Measurements from ENCODE around the gene MAN2A1.

MAN2A1 gene

DNA sequence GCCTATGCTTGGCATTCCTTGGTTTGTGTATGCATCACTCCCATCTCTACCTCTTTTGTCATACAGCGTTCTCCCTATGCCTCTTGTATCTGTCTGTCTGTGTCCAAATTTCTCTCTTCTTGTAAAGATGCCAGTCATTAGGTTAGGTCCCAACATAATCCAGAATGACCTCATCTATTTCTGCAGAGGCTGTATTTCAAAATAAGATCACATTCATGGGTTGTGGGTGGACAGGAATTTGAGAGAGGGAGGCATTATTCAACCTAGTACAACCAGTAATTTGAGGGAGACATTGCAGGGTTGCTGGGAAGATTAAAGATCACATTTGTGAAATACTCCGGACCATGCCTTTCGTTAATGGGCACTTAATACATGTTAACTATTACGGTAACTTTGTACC, 155.0 kb downstream of the MAN2A1 start:
- TF ChIP-seq, protein P1, sequence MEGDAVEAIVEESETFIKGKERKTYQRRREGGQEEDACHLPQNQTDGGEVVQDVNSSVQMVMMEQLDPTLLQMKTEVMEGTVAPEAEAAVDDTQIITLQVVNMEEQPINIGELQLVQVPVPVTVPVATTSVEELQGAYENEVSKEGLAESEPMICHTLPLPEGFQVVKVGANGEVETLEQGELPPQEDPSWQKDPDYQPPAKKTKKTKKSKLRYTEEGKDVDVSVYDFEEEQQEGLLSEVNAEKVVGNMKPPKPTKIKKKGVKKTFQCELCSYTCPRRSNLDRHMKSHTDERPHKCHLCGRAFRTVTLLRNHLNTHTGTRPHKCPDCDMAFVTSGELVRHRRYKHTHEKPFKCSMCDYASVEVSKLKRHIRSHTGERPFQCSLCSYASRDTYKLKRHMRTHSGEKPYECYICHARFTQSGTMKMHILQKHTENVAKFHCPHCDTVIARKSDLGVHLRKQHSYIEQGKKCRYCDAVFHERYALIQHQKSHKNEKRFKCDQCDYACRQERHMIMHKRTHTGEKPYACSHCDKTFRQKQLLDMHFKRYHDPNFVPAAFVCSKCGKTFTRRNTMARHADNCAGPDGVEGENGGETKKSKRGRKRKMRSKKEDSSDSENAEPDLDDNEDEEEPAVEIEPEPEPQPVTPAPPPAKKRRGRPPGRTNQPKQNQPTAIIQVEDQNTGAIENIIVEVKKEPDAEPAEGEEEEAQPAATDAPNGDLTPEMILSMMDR (IDR thresholded peaks at IDR 0.05; ENCODE audit: borderline replicate concordance, insufficient read depth, low read depth, low read length), result no peak
- H3K4me3 ChIP-seq (ENCODE audit: low read depth, low read length), result no peak overlapping the region

DNA sequence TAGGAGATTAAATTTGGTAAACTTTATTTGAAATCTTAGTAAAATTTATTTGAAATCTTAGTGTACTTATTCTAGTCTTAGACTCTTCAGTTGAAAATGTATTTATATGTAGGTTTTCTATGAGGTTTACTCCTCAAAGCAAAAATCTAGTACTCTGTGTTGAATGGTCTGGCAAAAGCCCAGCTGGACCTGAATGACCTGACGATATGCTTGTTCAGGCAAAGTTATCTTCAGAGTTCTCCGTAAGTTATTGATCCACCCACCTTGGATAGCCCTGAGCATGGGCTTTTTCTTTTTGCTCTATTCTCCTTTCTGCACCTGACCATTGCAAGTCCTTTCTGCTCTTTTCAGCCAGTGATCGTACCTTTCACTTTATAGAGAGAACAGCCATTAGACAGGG, 158.4 kb downstream of the MAN2A1 start:
- H3K4me3 ChIP-seq (ENCODE audit: low read depth, low read length), result no peak overlapping the region
- TF ChIP-seq, protein P1 (IDR thresholded peaks at IDR 0.05; ENCODE audit: borderline replicate concordance, insufficient read depth, low read depth, low read length), result no peak

DNA sequence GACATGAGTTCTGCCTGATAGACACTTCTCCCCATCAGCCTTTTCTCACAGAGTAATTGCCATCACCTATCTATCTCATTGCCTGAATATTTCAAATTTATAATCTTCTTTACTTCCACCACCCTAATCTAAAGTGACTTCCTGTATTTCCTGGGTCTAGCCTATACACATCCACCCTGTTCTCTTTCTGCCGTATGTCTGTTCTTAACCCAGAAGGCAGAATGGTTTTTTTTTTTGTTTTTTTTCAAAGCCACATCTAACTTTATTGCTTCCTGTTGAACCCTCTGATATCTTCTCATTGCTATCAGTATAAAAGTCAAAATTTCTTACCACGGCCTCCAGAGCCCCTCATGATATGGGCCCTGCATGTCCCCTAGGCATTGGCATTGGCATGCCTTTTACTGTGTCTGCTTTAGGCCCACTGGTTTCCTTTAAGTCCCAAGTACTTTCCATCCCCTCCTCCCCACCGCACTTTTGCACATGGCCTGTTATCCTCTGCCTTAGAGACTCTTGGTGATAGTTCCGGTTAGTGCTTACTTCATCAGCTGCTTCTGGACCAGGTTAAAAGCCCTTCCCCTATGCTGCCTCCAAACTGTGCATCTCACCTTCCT, 159.9 kb downstream of the MAN2A1 start:
- no peak overlapping the region for H3K4me3 ChIP-seq (ENCODE audit: low read depth, low read length)
- TF ChIP-seq, protein P1 (IDR thresholded peaks at IDR 0.05; ENCODE audit: borderline replicate concordance, insufficient read depth, low read depth, low read length), result no peak

DNA sequence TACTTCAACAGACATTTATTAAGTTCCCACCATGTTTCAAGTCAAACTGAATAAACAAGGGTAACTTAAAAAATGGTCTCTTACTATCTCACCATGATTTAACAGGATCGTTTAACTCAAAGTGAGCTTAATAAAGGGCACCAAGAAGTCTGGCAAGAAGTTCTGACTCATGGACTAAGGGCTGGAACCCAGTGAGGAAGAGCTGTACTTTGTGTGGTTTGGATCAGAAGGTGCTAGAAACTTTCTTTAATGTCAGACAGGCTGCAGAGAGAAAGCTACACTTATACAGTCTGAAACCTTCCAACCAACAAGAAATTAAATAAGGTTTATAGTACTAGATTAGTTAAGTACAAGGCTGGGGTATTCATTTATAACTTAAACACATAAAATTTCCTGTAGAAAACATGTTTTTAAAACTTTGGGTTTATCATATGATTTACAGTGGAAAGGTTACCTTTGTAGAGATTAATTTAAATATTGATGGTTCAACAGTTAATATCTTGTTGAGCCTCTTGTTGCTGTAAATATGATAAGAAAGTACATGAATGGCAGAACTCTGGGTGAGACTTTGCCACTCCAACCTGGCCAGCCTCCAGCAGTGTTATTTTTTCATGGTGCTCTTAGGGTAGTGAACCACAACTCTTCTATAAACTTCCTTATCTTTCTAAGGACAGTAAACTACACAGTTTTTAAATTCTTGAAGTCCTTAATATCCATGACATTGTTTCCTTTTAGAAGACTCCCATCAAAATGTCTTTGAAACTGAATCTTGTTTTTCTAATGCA, 162.8 kb downstream of the MAN2A1 start:
- TF ChIP-seq, protein P1 (IDR thresholded peaks at IDR 0.05; ENCODE audit: borderline replicate concordance, insufficient read depth, low read depth, low read length), result no peak
- no peak overlapping the region for H3K4me3 ChIP-seq (ENCODE audit: low read depth, low read length)

DNA sequence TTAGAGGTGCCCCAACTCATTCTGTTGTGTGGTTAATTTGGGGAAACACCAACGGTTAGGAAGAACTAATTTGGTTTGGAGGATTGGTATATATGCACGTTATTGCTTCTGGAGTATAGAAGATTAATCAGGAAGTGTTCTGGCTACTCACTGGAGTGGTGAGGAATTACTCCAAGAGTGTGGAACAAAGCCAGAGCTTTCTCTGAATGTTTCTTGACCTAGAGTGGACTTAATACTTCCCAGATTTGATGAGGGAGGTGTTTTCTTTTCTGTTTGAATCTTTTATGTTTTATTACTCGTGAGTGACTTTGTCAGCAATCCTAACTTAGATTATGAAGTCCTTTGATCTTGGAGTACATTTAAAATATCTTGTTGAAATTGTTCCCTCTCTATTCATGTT, 163.7 kb downstream of the MAN2A1 start:
- TF ChIP-seq, protein P1 (IDR thresholded peaks at IDR 0.05; ENCODE audit: borderline replicate concordance, insufficient read depth, low read depth, low read length), result no peak
- H3K4me3 ChIP-seq (ENCODE audit: low read depth, low read length), result no peak overlapping the region

DNA sequence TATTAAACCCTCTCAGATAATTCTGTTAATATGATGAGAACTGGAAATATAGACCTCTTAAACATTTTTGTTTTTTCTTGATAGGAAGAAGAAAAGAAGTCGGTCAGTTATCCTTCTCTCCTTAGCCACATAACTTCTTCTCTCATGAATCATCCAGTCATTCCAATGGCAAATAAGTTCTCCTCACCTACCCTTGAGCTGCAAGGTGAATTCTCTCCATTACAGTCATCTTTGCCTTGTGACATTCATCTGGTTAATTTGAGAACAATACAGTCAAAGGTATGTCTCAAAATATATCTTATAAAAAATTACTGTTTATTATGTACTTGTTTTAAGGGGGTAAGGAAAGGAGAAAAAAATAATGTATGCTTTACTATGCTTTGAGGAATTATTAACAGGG, 165.3 kb downstream of the MAN2A1 start:
- TF ChIP-seq, protein P1 (IDR thresholded peaks at IDR 0.05; ENCODE audit: borderline replicate concordance, insufficient read depth, low read depth, low read length), result no peak
- no peak overlapping the region for H3K4me3 ChIP-seq (ENCODE audit: low read depth, low read length)
